DND-41 (cell line): ENCODE data around the gene ENTPD6.

Experiments
- ATAC-seq: fragments of 200-7000 bp; cut with Tn5 transposase; 3 replicates; pipeline ENCODE4 v1.9.1; 2021; ENCODE audit warnings: low read depth; ENCODE audit not compliant: insufficient read depth
- DNase-seq: peaks from one replicate; pipeline ENCODE4 v3.0.0-alpha.2; 2020
- H2AFZ ChIP-seq: 2 replicates; pipeline ENCODE4 v1.6.0; 2012; ENCODE audit warnings: low read depth, low read length
- H3K27ac ChIP-seq: 2 replicates; pipeline ENCODE4 v1.5.1; 2012; ENCODE audit warnings: low read length, inconsistent platforms
- H3K27me3 ChIP-seq: fragments of 200-600 bp; sonication (generic); 2 replicates; pipeline ENCODE4 v1.6.0; 2012; ENCODE audit warnings: low read length, mild to moderate bottlenecking, inconsistent platforms; ENCODE audit not compliant: insufficient read depth, poor library complexity
- H3K36me3 ChIP-seq: 2 replicates; pipeline ENCODE4 v1.5.1; 2012; ENCODE audit warnings: low read length, inconsistent platforms; ENCODE audit not compliant: insufficient read depth
- H3K4me1 ChIP-seq: 2 replicates; pipeline ENCODE4 v1.5.1; 2012; ENCODE audit warnings: mild to moderate bottlenecking, low read length; ENCODE audit not compliant: insufficient read depth
- H3K4me2 ChIP-seq: 2 replicates; pipeline ENCODE4 v1.6.0; 2012; ENCODE audit warnings: mild to moderate bottlenecking, moderate library complexity, low read length, inconsistent platforms; ENCODE audit not compliant: insufficient read depth
- H3K4me3 ChIP-seq, 2 experiments: fragments of 200-600 bp in 1 of 2; shearing (Covaris generic) in 1 of 2; 2 replicates each; pipeline ENCODE4 v1.5.1; 2012 to 2016; ENCODE audit warnings: inconsistent platforms in 2 of 2, low read length in 2 of 2, mild to moderate bottlenecking in 2 of 2, low read depth in 1 of 2, moderate library complexity in 1 of 2
- H3K79me2 ChIP-seq: 2 replicates; pipeline ENCODE4 v1.6.0; 2012; ENCODE audit warnings: low read length, inconsistent platforms; ENCODE audit not compliant: insufficient read depth
- H3K9ac ChIP-seq: 2 replicates; pipeline ENCODE4 v1.6.0; 2012; ENCODE audit warnings: low read depth, mild to moderate bottlenecking, inconsistent platforms, low read length, moderate library complexity
- H3K9me3 ChIP-seq: 2 replicates; pipeline ENCODE4 v1.5.1; 2012; ENCODE audit warnings: low read length, moderate library complexity, mild to moderate bottlenecking, inconsistent platforms; ENCODE audit not compliant: insufficient read depth, severe bottlenecking
- H4K20me1 ChIP-seq: 2 replicates; pipeline ENCODE4 v1.6.0; 2012; ENCODE audit warnings: low read length; ENCODE audit not compliant: insufficient read depth
- EZH2 ChIP-seq: IDR thresholded peaks from 3 replicates; pipeline ENCODE4 v1.6.1; 2012; ENCODE audit warnings: borderline replicate concordance, low read depth, mild to moderate bottlenecking, moderate library complexity, low read length, inconsistent platforms; ENCODE audit not compliant: severe bottlenecking
- TF ChIP-seq, protein P1 (sequence below): IDR thresholded peaks from 2 replicates; pipeline ENCODE4 v1.5.1; 2012; ENCODE audit warnings: borderline replicate concordance, low read length, moderate library complexity, mild to moderate bottlenecking; ENCODE audit not compliant: poor library complexity, severe bottlenecking; ENCODE audit errors: extremely low read depth

The ENTPD6 gene

DNA sequence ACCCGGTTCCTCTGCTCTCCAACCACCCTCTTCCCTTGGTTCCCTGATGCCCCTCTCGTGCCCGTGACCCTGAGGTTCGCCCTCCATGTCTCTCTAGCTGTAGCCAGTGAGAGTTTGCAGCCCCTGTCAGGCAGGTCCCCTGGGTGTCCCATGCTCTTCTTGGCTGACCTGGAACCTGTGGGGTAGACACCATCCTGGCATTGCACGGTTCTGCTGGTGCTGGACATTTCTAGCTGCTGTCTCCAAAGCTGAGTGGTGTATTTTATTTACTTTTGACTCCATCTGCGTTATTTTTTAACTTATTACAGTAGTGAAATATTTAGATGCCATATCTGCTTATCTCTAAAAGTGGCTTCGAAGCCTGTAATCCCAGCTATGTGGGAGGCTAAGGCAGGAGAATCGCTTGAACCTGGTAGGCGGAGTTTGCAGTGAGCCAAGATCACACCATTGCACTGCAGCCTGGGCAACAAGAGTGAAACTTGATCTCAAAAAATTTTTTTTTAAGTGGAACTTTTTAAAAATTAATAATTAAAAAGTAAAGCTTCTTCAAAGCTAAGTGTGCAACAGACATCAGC, 12.5 kb downstream of the ENTPD6 start:
- H4K20me1 ChIP-seq, result peaks cover 15% of the 10 kb centered on the region; the same call in 1 of the 2 replicates
- H3K4me1 ChIP-seq, result no peaks in the 10 kb centered on the region
- peaks cover 34% of the 10 kb centered on the region for H3K36me3 ChIP-seq
- TF ChIP-seq, protein P1, sequence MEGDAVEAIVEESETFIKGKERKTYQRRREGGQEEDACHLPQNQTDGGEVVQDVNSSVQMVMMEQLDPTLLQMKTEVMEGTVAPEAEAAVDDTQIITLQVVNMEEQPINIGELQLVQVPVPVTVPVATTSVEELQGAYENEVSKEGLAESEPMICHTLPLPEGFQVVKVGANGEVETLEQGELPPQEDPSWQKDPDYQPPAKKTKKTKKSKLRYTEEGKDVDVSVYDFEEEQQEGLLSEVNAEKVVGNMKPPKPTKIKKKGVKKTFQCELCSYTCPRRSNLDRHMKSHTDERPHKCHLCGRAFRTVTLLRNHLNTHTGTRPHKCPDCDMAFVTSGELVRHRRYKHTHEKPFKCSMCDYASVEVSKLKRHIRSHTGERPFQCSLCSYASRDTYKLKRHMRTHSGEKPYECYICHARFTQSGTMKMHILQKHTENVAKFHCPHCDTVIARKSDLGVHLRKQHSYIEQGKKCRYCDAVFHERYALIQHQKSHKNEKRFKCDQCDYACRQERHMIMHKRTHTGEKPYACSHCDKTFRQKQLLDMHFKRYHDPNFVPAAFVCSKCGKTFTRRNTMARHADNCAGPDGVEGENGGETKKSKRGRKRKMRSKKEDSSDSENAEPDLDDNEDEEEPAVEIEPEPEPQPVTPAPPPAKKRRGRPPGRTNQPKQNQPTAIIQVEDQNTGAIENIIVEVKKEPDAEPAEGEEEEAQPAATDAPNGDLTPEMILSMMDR, result no peak
- TF ChIP-seq EZH2, result no peak
- peaks cover 37% of the 10 kb centered on the region for H3K79me2 ChIP-seq
- no peak overlapping the region for H3K27ac ChIP-seq
- H3K4me2 ChIP-seq, result no peak overlapping the region
- DNase-seq, result no peak
- H3K4me3 ChIP-seq, result no peak overlapping the region
- no peak overlapping the region for H2AFZ ChIP-seq
- H3K9ac ChIP-seq, result no peak overlapping the region
- no peaks in the 10 kb centered on the region for H3K9me3 ChIP-seq
- no peak for ATAC-seq
- H3K27me3 ChIP-seq, result no peaks in the 10 kb centered on the region

GRCh38 chr20:25209400-25209799, 13.9 kb downstream of the ENTPD6 start:
- Histone ChIP-seq H3K4me1 (no peaks in the 10 kb centered on the region), H3K36me3 (peaks cover 48% of the 10 kb centered on the region), H3K9me3 (no peaks in the 10 kb centered on the region), H3K79me2 (peaks cover 25% of the 10 kb centered on the region), H2AFZ (no peak overlapping the region), H3K9ac (no peak overlapping the region), H3K4me3 (no peak overlapping the region), H3K27ac (no peak overlapping the region), H3K4me2 (no peak overlapping the region), H3K27me3 (no peaks in the 10 kb centered on the region), H4K20me1 (peaks cover 15% of the 10 kb centered on the region; the same call in 1 of the 2 replicates)
- DNase-seq (no peak), ATAC-seq (no peak)
- no peak for TF ChIP-seq EZH2
- TF ChIP-seq, protein P1, result no peak

DNA sequence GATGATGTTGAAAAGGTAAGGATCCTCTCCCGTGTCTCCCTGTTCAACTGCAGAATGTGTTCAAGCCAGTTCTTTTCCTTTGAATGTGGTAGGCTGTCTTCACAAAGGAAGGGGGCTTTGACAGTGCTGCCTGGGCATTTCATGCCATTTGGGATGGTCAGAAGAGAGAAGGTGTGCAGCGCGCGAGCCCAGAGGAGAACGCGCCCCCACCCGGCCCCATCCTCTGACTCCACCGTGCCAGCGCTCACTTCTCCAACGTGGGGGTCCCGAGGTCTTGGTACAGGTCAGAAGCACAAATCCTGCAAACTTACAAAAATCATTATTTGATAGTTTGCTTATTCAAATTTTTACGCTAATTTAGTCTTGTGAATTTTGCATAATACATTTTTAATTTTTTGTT, 14.4 kb downstream of the ENTPD6 start:
- H4K20me1 ChIP-seq, result peaks cover 10% of the 10 kb centered on the region; the same call in 1 of the 2 replicates
- no peaks in the 10 kb centered on the region for H3K4me1 ChIP-seq
- no peak overlapping the region for H3K4me2 ChIP-seq
- no peak overlapping the region for H3K4me3 ChIP-seq
- DNase-seq (no peak), ATAC-seq (no peak)
- peaks cover 20% of the 10 kb centered on the region for H3K79me2 ChIP-seq
- H3K27ac ChIP-seq, result no peak overlapping the region
- H2AFZ ChIP-seq, result no peak overlapping the region
- no peaks in the 10 kb centered on the region for H3K9me3 ChIP-seq
- H3K9ac ChIP-seq, result no peak overlapping the region
- TF ChIP-seq, protein P1, result no peak
- peaks cover 52% of the 10 kb centered on the region for H3K36me3 ChIP-seq
- H3K27me3 ChIP-seq, result no peaks in the 10 kb centered on the region
